PC-3 (cell line): ENCODE data around the gene SLCO2A1. TPM values are rescaled to one million over a fixed set of nuclear protein-coding genes. Genes with fewer than 3 reads are reported as not detected.
A peak's percentile ranks its signal among the peaks of the same experiment; 100 is the strongest.

Experiments used
- ATAC-seq: fragments of 200-7000 bp; cut with Tn5 transposase; 2 replicates; pipeline ENCODE4 v1.9.1; 2020; ENCODE audit warnings: mild to moderate bottlenecking, moderate library complexity
- BruUV-seq: library from RNA; stranded (reverse); fragments of 400-500 nt; replicated peaks from 2 replicates; lab custom pipeline; 2021; lab: Mats Ljungman, UMichigan
- CTCF ChIA-PET: fragments of 300-600 bp; sonication (Branson Sonifier 250); formaldehyde crosslinking; loops from one replicate; lab custom pipeline; 2022; ENCODE audit warnings: antibody characterized with exemption; lab: Charles Lee
- POLR2A ChIA-PET: fragments of 300-600 bp; sonication (Branson Sonifier 250); formaldehyde crosslinking; loops from one replicate; lab custom pipeline; 2022; ENCODE audit warnings: antibody characterized with exemption; ENCODE audit not compliant: unreplicated experiment; lab: Charles Lee
- DNase-seq: peaks from one replicate; pipeline ENCODE4 v3.0.0-alpha.2; 2015
- H2AFZ ChIP-seq: fragments of 300-600 bp; sonication (generic); 2 replicates; pipeline ENCODE4 v1.6.0; 2016; ENCODE audit warnings: antibody characterized with exemption, low read length
- H3F3A ChIP-seq: fragments of 300-600 bp; sonication (generic); one replicate; pipeline ENCODE4 v1.6.0; 2017; ENCODE audit warnings: antibody characterized with exemption, low read length, control low read depth, mild to moderate bottlenecking; ENCODE audit not compliant: unreplicated experiment
- H3K27ac ChIP-seq: fragments of 300-600 bp; sonication (generic); 2 replicates; pipeline ENCODE4 v1.5.1; 2016; ENCODE audit warnings: mild to moderate bottlenecking, low read length
- H3K27me3 ChIP-seq: fragments of 300-600 bp; sonication (generic); 2 replicates; pipeline ENCODE4 v1.6.1; 2016; ENCODE audit warnings: low read length, mixed read lengths
- H3K36me3 ChIP-seq: fragments of 300-600 bp; sonication (generic); 2 replicates; pipeline ENCODE4 v1.6.1; 2016; ENCODE audit warnings: low read depth, mixed run types, low read length, mixed read lengths
- H3K4me1 ChIP-seq: fragments of 300-600 bp; sonication (generic); 2 replicates; pipeline ENCODE4 v1.5.1; 2016; ENCODE audit warnings: low read length; ENCODE audit not compliant: insufficient read depth
- H3K4me2 ChIP-seq: fragments of 300-600 bp; sonication (generic); 2 replicates; pipeline ENCODE4 v1.6.0; 2016; ENCODE audit warnings: low read length
- H3K4me3 ChIP-seq: fragments of 300-600 bp; sonication (generic); 2 replicates; pipeline ENCODE4 v1.5.1; 2016; ENCODE audit warnings: mild to moderate bottlenecking, low read length, mixed read lengths
- H3K79me2 ChIP-seq: fragments of 300-600 bp; sonication (generic); 2 replicates; pipeline ENCODE4 v1.6.1; 2017; ENCODE audit warnings: low read length, mixed read lengths
- H3K9ac ChIP-seq: fragments of 300-600 bp; sonication (generic); 2 replicates; pipeline ENCODE4 v1.6.0; 2016; ENCODE audit warnings: mild to moderate bottlenecking, low read length
- H3K9me2 ChIP-seq: fragments of 300-600 bp; sonication (generic); replicated peaks from 2 replicates; pipeline ENCODE4 v1.6.1; 2016; ENCODE audit warnings: mixed run types, low read length, mixed read lengths
- H3K9me3 ChIP-seq: fragments of 300-600 bp; sonication (generic); 2 replicates; pipeline ENCODE4 v1.6.1; 2016; ENCODE audit warnings: low read length, mixed read lengths
- H4K20me1 ChIP-seq: fragments of 300-600 bp; sonication (generic); 2 replicates; pipeline ENCODE4 v1.6.1; 2016; ENCODE audit warnings: low read length, mixed read lengths
- CTCF ChIP-seq: fragments of 300-600 bp; sonication (generic); conservative IDR thresholded peaks from 2 replicates; pipeline ENCODE4 v1.5.1; 2017; ENCODE audit warnings: antibody characterized with exemption, low read depth, mild to moderate bottlenecking, low read length
- EZH2 ChIP-seq: fragments of 300-600 bp; sonication (generic); IDR thresholded peaks from one replicate; pipeline ENCODE4 v1.6.1; 2017; ENCODE audit warnings: antibody characterized with exemption, mild to moderate bottlenecking, low read length; ENCODE audit not compliant: unreplicated experiment
- EZH2phosphoT487 ChIP-seq: fragments of 300-600 bp; sonication (generic); IDR thresholded peaks from 2 replicates; pipeline ENCODE4 v1.6.1; 2018; ENCODE audit warnings: mild to moderate bottlenecking, antibody characterized with exemption, low read length, borderline replicate concordance
- intact Hi-C: fragments of 100-400 bp; cut with micrococcal nuclease; formaldehyde crosslinking; loops from 2 replicates; pipeline ENCODE4 v1.9.0; 2023
- total RNA-seq: library from RNA; depleted of rRNA; stranded (reverse); fragments of >200 nt; gene quantifications from 2 replicates; pipeline ENCODE4 v1.2.3, GENCODE V29; 2014

SLCO2A1 gene
- total RNA-seq, 1 experiment from 2014 or later: not detected

- Histone ChIP-seq H3K9me2 (no peaks in the 10 kb centered on the region), H3K9me3 (no peaks in the 10 kb centered on the region), H3K4me1 (no peaks in the 10 kb centered on the region), H3K4me2 (no peak overlapping the region), H3K27ac (no peak overlapping the region), H3K36me3 (no peaks in the 10 kb centered on the region), H3K79me2 (no peaks in the 10 kb centered on the region), H3K4me3 (no peak overlapping the region), H3F3A (no peaks in the 10 kb centered on the region), H3K9ac (no peak overlapping the region), H4K20me1 (no peaks in the 10 kb centered on the region), H2AFZ (no peak overlapping the region), H3K27me3 (peaks cover under 1% of the 10 kb centered on the region; the same call in 1 of the 2 replicates)
- CTCF ChIA-PET: no interaction called here
- POLR2A ChIA-PET: no interaction called here
- BruUV-seq: no TSS peak
- ATAC-seq (no peak), DNase-seq (no peak)
- intact Hi-C loops: no loop called here
- TF ChIP-seq EZH2phosphoT487 (no peak), EZH2 (no peak), CTCF (no peak)
These were observed 127.9 kb downstream of the SLCO2A1 start for GRCh38 chr3:133901847-133902246.

GRCh38 chr3:133901083-133901482 is 128.6 kb downstream of the SLCO2A1 start:
- no peaks in the 10 kb centered on the region for H3K36me3 ChIP-seq
- H4K20me1 ChIP-seq: no peaks in the 10 kb centered on the region
- peaks cover 4% of the 10 kb centered on the region for H3K27me3 ChIP-seq
- ChIA-PET POLR2A (no interaction called here), CTCF (no interaction called here)
- intact Hi-C loops: no loop called here
- H3K4me2 ChIP-seq: no peak overlapping the region
- no peak overlapping the region for H3K27ac ChIP-seq
- H3K4me3 ChIP-seq: no peak overlapping the region
- H3K9me2 ChIP-seq: no peaks in the 10 kb centered on the region
- DNase-seq (no peak), ATAC-seq (no peak)
- H2AFZ ChIP-seq: no peak overlapping the region
- no peaks in the 10 kb centered on the region for H3F3A ChIP-seq
- BruUV-seq: no TSS peak
- no peaks in the 10 kb centered on the region for H3K4me1 ChIP-seq
- no peak overlapping the region for H3K9ac ChIP-seq
- peak; percentile 30; the same call in 1 of the 2 replicates for TF ChIP-seq CTCF
- no peak for TF ChIP-seq EZH2phosphoT487
- no peak for TF ChIP-seq EZH2
- no peaks in the 10 kb centered on the region for H3K9me3 ChIP-seq
- no peaks in the 10 kb centered on the region for H3K79me2 ChIP-seq

GRCh38 chr3:133899311-133899710 is 130.4 kb downstream of the SLCO2A1 start:
- Histone ChIP-seq H3K9me3 (no peaks in the 10 kb centered on the region), H4K20me1 (no peaks in the 10 kb centered on the region), H3K4me3 (no peak overlapping the region), H3F3A (no peaks in the 10 kb centered on the region), H3K27me3 (peaks cover 4% of the 10 kb centered on the region), H2AFZ (no peak overlapping the region), H3K4me1 (peaks cover 3% of the 10 kb centered on the region; the same call in 1 of the 2 replicates), H3K4me2 (no peak overlapping the region), H3K79me2 (no peaks in the 10 kb centered on the region), H3K27ac (no peak overlapping the region), H3K9ac (no peak overlapping the region), H3K9me2 (no peaks in the 10 kb centered on the region), H3K36me3 (no peaks in the 10 kb centered on the region)
- TF ChIP-seq EZH2: no peak
- no peak for TF ChIP-seq EZH2phosphoT487
- TF ChIP-seq CTCF: no peak
- DNase-seq (no peak), ATAC-seq (no peak)
- BruUV-seq: no TSS peak
- intact Hi-C loops: no loop called here
- POLR2A ChIA-PET: no interaction called here
- CTCF ChIA-PET: no interaction called here
